Bronchial epithelial cell (primary cell): ENCODE data around the gene EDAR. TPM values are rescaled to one million over a fixed set of nuclear protein-coding genes. Genes with fewer than 3 reads are reported as not detected.

Experiments
- DNase-seq: peaks from one replicate; pipeline ENCODE4 v3.0.0-alpha.2; 2010; ENCODE audit warnings: low read depth
- FAIRE-seq: peaks from 2 replicates; lab custom pipeline; 2011; peaks lifted over from hg19 to GRCh38; lab: Jason Lieb, UNC
- H3K27me3 ChIP-seq: 2 replicates; pipeline ENCODE4 v1.5.1; 2011; ENCODE audit warnings: low read length; ENCODE audit not compliant: control insufficient read depth, insufficient read depth
- H3K36me3 ChIP-seq: 2 replicates; pipeline ENCODE4 v1.5.1; 2011; ENCODE audit warnings: low read length; ENCODE audit not compliant: control insufficient read depth, insufficient read depth
- H3K4me3 ChIP-seq: 2 replicates; pipeline ENCODE4 v1.5.1; 2011; ENCODE audit warnings: mild to moderate bottlenecking, low read depth, low read length, control low read depth
- CTCF ChIP-seq: IDR thresholded peaks from 2 replicates; pipeline ENCODE4 v1.5.1; 2011; ENCODE audit warnings: mild to moderate bottlenecking, moderate library complexity, low read length, control low read depth, inconsistent platforms; ENCODE audit not compliant: insufficient read depth, severe bottlenecking
- total RNA-seq: library from RNA; depleted of rRNA; stranded (reverse); fragments of >200 nt; gene quantifications from 2 replicates; pipeline ENCODE4 v1.2.1, GENCODE V29; 2014

Gene EDAR
- total RNA-seq, 1 donor from 2014 or later = under 0.01 TPM

- no peak for TF ChIP-seq CTCF
- Histone ChIP-seq H3K36me3 (no peaks in the 10 kb centered on the region), H3K4me3 (no peak overlapping the region), H3K27me3 (peaks cover 2% of the 10 kb centered on the region)
- FAIRE-seq (no peak), DNase-seq (no peak)
Measured at GRCh38 chr2:108906403-108907077, 82.5 kb downstream of the EDAR start.

GRCh38 chr2:108905906-108906305 lies 83.1 kb downstream of the EDAR start:
- H3K4me3 ChIP-seq = no peak overlapping the region
- FAIRE-seq (no peak), DNase-seq (no peak)
- peaks cover 2% of the 10 kb centered on the region for H3K27me3 ChIP-seq
- H3K36me3 ChIP-seq = no peaks in the 10 kb centered on the region
- TF ChIP-seq CTCF = no peak

DNA sequence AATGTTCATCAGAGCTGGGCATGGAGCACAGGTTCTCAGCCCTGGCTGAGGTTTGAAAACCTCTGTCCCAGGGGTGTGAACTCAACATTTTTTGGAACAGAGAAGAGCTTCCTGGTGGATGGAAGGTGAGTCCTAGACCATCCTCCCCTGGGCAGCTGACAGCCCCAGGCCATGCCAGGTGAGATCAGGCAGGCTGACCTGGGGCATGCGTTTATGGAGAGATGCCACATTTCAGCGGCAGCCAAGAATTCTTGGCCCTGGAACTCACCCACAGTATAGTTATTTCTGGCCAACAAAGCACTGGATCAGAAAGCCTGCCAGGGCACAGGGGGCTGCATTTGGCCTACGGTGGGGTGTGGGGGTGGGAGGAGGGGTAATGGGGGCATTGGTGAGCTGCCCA lies 83.8 kb downstream of the EDAR start:
- Histone ChIP-seq H3K4me3 (no peak overlapping the region), H3K36me3 (no peaks in the 10 kb centered on the region), H3K27me3 (peaks cover 2% of the 10 kb centered on the region)
- no peak for TF ChIP-seq CTCF
- FAIRE-seq (no peak), DNase-seq (no peak)

- FAIRE-seq = no peak
- no peaks in the 10 kb centered on the region for H3K36me3 ChIP-seq
Measured at GRCh38 chr2:108904680-108905079, 84.3 kb downstream of the EDAR start.

GRCh38 chr2:108898315-108899082 lies 90.5 kb downstream of the EDAR start:
- FAIRE-seq = no peak
- no peak for TF ChIP-seq CTCF
- Histone ChIP-seq H3K4me3 (no peak overlapping the region), H3K27me3 (no peaks in the 10 kb centered on the region), H3K36me3 (no peaks in the 10 kb centered on the region)
- DNase-seq = no peak

More at GRCh38 chr2:108904680-108905079, 84.3 kb downstream of the EDAR start:
- DNase-seq = no peak
- no peak for TF ChIP-seq CTCF
- peaks cover 2% of the 10 kb centered on the region for H3K27me3 ChIP-seq
- no peak overlapping the region for H3K4me3 ChIP-seq
